LHCN-M2 (cell line): ENCODE results near the gene RCAN3. TPM values are rescaled to one million over a fixed set of nuclear protein-coding genes. Genes with fewer than 3 reads are reported as not detected.

Source experiments
- DNase-seq: peaks from one replicate; pipeline ENCODE4 v3.0.0-alpha.2; 2012; ENCODE audit warnings: low read depth
- total RNA-seq: library from RNA; depleted of rRNA; stranded (reverse); fragments of >200 nt; gene quantifications from 2 replicates; pipeline ENCODE4 v1.2.3, GENCODE V29; 2014; rRNA removed

The RCAN3 gene
- total RNA-seq, 1 experiment from 2014 or later, result 6.1 TPM

DNA sequence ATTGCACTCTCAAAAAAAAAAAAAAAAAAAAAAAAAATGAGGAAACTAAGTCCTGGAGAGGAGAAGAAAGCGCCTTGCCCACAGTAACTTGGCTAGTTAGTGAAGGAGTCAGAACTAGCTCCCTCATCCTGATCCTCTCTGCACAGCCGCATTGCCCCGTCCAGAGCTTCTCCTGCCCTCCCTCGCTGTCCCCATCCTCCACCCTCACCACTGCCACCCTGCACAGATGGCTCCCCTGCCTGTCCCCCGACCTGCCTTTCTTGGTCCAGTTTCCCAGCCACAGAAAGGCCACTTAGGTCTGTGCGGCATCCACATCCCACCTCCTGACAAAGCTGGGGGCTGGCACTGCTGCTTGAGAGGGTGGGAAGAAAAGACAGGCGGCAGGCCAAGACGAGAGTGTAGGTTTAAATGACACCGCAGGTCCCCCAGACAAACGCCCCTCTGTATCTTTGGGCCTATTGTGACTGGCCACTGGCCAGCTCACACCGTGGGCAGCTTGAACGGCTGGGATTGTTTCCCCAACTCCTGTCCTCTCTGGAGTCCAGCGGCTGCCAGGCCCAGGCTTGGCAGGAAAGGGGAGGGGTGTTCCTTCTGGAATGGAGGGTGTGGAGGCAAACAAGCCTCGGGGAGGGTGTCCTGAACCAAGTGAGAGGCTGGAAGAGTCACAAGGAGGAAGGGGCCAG, 73.4 kb downstream of the RCAN3 start:
- DNase-seq, result no peak

DNA sequence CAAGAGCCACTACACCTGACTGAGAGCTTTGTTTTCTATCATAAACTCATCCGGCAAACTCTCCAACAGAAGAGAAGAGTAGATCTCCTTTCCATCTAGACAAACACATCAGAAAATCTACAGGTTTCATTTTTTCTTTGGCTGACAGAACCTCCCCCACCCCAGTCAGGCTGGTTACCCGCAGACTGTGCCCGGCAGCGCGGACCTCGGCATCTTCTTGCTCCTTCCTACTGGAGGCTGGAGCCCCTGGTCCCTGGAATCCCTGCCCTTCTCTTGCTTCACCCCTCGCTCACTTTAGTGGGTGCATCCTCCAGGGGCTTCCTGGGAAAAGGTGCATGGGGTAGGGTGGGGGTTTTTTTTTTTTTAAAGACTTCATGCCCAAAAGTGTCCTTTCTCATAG, 76.2 kb downstream of the RCAN3 start:
- no peak for DNase-seq

DNA sequence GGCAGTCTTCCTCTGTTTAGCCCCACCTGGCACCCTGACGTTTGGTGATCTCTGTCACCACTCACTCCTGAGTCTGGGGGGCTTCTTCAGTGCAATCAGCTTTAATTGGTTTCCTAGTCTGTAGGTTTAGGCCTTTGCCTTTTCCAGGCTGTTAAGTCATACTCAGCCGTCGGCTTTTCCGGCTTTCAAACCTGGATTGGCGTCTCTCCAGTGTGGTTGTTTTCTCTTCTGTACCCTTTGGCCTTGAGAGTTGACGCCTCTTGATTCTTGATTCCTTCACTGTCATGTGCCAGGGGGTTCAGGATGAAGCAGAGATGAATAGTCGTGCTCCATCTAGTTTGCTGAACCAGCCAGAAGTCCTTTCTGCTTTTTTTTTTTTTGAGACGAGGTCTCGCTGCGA, 78.1 kb downstream of the RCAN3 start:
- no peak for DNase-seq

DNA sequence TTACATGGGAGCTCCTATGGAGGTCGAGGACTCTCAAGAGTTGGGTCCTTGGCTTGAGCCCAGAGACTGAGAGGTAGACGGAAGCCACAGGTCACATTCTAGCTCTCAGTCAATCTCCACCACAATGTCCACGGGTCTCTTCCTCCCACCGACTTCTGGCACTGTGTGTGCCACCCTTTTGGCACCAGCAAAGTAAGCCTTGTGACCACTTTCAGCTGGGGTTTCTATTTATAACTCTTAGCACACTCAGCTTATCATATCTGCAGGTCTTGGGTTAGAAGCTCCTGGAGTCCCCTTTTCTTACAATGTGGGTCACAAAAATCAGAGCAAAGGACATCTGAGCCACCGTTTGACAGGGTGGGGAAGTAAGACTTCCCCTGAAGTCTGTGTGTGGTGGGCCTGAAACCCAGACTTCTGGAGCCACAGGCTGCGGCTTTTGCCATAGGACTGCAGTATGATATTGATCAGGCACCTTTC, 81.6 kb downstream of the RCAN3 start:
- no peak for DNase-seq

DNA sequence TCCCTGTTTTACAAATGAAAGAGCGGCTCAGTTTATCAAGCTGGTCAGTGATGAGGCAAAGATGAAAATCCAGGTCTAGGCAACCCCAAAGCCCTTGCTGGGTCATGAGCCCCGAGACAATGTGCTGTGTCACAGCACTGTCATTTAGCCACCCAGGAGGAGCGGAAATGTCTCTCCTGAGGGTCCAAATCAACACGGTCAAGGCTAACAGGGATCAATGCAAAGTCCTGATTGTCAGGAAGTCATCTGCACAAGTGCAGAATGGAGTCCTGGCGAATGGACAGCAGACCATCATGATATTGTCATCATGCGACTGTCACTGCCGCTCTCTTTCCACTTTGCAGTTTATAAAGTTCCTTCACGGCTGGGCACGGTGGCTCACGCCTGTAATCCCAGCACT, 83.5 kb downstream of the RCAN3 start:
- no peak for DNase-seq

DNA sequence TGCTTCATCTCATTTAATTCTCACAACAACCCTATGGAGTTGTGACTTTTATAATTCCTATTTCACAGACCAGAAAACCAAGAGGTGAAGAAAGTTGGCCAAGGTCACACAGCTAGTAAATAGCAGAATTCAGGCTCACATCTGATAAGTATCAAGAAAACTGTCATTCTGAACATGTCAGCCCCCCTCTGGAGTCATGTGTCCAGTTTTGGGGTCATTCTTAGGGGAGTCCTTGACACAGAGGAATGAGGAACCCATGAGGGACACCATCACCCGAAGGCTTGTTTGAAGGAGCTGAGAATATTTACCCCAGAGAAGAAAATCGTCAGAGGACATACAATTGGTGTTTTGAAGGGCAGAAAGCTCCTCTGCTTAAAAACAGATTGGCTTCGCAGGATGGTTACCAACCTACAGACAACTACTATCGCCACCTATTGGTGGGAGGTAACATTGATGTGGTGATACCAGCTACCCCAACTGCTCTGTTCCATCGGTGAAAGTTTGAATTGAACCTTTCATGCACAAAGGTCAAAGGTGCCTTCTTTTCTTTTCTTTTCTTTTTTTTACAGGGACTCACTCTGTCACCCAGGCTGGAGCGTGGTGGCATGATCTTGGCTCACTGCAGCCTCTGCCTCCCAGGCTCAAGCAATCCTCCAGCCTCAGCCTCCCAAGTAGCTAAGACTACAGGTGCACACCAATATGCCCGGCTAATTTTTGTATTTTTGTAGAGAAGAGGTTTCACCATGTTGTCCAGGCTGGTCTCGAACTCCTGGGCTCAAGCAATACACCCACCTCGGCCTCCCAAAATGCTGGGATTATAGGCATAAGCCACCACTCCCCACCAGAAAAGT, 84.6 kb downstream of the RCAN3 start:
- peak; percentile 54 for DNase-seq

DNA sequence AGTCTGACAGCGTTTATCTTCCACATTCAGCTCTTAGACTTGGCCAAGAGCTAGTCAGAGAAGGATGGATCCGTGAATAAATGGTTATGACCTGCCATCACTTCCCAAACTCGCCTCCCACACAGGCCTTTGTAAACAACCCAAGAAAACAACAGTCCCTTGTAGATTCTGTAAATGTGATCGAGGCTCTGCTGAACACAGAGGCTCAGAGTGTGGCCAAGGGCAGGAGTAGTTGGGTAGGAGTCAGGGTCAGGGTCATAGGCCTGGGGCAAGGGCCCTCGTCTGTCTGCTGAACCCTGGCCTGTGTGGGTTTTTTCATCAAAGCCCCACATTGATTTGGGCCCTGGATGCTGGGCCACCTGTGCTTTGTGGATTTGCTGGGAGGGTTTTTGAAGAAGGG, 85.9 kb downstream of the RCAN3 start:
- DNase-seq, result no peak

DNA sequence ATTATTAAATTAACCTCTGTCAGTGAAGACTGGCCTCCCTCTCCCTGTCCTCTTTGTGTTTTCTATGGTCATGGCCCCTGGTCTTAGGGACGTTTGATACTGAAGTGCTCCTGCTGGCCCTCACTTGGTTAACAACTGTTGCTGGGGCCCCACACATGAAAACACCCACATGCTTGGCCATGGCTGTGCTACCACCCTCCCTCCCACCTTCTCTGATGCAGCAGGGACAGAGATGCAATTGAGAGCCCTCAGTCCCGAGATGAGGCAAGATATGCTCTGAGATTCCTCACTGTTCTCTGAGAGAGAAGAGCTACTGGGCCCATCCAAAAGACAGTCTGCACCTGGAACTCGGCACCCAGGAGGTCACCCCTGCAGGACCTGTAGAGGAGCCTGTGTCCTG, 86.6 kb downstream of the RCAN3 start:
- DNase-seq, result no peak

Other genes starting within 250 kb of the RCAN3 start
- not detected in 2 replicates for gene GRHL3, start 183.5 kb upstream of the RCAN3 start, total RNA-seq
- gene STPG1, start 89.1 kb upstream of the RCAN3 start, total RNA-seq, result 3.3 and 4.9 TPM in 2 replicates
- gene NIPAL3, start 87.0 kb upstream of the RCAN3 start, total RNA-seq, result 18.8 and 19.2 TPM in 2 replicates
- not detected in 2 replicates for gene NCMAP, start 53.3 kb downstream of the RCAN3 start, total RNA-seq
- gene SRRM1, start 140.5 kb downstream of the RCAN3 start, total RNA-seq, result 46.2 and 55.3 TPM in 2 replicates
- gene CLIC4, start 242.6 kb downstream of the RCAN3 start, total RNA-seq, result 533 and 580 TPM in 2 replicates